Raji (cell line): ENCODE results near the gene NHLH1.

Source experiments
- POLR2A ChIP-seq: IDR thresholded peaks from 2 replicates; pipeline ENCODE4 v1.6.1; 2011; ENCODE audit warnings: low read depth, low read length, control low read depth; ENCODE audit not compliant: insufficient read depth

NHLH1 gene

DNA sequence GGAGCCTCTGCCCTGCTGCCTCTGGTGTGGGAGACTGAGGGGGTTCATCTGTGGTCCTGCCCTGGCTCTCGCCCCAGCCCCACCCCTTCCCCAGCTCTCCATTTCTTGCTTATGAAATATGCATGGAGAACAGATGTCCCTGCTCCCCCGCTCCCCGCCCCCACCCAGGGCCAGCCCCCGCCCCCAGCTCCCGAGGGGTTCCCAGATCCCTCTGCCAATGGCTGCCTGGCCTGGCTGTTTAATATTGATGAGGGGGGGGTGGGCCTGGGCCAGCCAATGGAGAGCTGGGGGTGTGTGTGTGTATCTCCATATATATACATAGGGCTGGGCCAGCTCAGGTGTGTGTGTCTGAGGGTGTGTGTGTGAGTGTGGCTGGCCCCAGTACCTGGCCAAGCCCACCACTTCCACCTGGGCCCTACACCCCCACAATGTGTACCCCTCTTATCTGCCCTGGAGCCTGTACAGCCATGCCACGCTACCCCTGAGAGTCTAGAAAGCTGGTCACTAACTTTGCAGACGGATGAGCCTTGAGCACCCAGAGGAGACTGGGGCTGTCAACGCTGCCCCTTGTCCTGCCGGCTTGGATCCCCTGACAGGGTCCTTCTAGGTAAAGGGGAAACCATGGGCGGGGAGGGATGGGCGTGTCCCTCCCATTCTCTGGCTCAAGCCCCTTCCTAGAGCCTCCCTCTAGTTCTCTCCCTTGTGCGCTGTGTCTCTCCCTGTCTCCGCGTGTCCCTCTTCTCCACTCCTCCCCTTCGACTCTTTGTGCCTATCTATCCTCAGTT is at the start of gene NHLH1:
Gene NHLH1 (plus strand): TSS at position 341 of the 785 bp plus-strand sequence. CDS start 3,661 bp downstream, outside the sequence.
- no peak for TF ChIP-seq POLR2A

DNA sequence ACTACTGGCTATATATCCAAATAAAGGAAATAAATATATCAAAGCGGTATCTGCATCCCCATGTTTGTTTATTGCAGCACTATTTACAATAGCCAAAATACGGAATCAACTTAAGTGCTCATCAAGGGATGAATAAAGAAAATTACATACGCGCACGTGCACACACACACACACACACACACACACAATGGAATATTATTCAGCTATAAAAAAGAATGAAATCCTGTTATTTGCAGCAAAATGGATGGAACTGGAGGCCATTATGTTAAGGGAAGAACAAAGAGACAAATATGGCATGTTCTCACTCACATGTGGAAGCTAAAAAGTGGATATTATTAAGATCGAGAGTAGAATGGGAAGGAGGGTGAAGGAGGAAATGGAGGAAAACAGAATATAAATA is 44.0 kb upstream of the NHLH1 start:
- no peak for TF ChIP-seq POLR2A

DNA sequence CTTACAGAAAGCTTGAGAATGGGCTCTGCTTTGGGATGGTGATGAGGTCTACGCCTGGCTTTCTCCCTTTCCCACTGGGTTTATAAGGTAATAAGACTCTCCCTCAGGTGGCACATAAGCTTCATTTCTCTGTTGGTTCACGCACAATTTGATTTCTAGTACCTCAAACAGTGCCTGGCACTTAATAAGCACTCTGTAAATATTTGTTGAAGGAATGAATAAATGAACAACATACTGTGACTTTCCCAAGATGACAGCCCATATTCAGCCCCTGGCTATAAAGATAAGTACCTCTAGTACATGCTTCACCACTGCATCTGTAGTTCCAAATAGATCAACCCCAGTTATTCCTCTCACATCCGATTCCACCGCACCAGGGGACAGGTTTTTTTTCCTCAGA is 41.6 kb upstream of the NHLH1 start:
- TF ChIP-seq POLR2A, result no peak

DNA sequence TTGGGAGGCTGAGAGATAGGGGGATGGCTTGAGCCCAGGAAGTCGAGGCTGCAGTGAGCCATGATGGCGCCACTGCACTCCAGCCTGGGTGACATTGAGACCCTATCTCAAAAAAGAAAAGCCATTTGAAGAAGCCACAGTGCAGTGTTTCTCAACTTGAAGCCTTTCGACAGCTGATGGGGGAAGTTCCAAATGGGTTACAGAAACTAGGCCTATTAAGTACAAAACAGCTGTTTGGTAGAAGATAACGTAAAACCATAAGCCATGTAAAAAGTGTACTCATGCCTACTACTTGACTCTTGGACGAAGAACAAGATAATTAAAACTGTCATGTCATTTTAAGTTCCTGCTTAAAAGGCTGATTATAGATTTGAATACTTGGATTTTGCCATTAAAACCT is 40.5 kb upstream of the NHLH1 start:
- no peak for TF ChIP-seq POLR2A

DNA sequence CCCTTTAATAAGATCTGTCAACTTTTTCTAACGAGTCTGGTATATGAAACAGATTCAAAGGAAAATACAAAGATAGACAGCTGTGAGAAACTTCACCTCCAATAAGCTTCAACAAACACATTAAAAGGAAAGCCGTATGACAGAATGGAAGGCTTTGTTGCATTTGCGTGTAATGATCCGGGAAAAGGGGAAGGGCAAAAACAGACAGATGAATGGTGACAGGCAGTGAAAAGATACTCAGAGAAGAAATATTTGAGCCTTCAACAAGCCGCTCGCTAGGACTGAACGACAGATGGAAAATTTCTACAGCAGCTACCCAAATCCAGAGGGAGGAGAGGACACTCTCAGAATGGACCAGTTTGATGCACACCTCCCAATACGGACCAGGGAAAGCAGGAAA is 38.7 kb upstream of the NHLH1 start:
- TF ChIP-seq POLR2A, result no peak

DNA sequence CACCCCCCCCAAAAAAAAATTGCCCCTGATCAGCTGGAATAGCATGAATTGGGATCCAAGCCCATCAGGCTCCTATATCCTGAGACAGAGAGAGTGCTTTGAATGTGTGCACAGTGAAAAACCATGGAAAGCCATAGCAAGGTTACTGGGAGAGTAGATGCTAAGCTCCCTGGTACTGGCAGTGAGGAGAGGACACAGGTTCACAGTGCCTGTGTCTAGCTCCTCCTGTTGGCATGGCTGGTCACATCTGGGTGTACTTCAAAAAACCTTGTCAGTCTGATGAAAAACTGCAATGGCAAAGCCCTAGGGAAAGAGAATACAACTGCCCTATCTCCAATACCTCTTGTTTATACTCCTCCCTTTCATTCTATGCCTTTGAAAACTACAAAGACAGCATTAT is 36.8 kb upstream of the NHLH1 start:
- TF ChIP-seq POLR2A, result no peak

DNA sequence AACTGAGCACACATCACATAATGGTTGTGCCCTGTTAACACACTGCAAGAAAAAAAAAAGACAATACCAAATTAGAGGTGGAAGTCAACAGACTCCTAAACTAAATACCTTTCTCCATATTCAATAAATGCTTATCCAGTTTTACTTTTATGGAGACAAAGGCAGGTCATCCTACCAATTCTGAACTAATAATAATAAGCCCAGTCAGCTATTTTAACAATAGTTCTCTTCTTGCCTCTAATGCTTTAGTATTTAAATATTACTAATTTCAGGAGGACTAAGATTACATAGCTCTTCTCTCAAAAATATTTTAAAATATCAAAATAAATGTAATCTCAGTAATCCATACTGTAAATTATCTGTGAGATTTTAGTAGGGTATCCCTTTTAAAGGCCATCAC is 34.4 kb upstream of the NHLH1 start:
- no peak for TF ChIP-seq POLR2A

DNA sequence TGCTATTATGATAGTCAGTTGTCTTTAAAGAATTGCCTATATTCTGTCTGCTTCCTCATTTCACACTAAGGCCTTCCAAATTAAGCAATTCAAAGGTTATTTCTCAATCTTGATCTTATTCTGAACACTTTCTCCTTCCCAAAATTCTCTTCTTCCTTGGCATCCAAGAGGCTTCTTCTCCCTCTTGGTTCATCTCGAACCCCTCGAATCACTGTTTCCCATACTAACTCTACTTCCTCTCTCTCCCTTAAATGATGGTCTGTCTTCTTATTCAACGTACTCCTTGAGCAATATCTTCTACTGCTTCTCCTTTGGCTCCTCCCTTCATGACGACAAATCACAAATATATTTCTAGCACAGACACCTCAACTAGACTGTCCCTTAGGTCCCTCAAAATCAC is 28.3 kb upstream of the NHLH1 start:
- TF ChIP-seq POLR2A, result no peak

DNA sequence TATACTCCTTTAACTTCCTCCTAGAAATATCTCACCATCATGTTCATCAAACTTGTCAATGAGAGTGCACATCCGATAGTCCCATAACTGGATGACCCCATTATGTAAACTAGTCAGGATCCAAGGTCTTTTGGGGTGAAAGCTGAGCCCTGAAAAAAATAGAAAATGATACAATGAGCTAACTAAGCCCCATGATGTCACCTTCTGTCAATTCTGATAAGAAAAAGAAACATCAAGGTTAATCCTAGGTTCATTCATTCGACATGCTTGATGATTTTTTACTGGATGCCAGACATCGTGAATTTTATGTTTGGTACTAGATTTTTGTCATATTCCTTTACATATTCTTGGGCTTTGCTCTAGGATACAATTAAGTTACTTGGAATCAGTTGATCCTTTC is 26.7 kb upstream of the NHLH1 start:
- no peak for TF ChIP-seq POLR2A

DNA sequence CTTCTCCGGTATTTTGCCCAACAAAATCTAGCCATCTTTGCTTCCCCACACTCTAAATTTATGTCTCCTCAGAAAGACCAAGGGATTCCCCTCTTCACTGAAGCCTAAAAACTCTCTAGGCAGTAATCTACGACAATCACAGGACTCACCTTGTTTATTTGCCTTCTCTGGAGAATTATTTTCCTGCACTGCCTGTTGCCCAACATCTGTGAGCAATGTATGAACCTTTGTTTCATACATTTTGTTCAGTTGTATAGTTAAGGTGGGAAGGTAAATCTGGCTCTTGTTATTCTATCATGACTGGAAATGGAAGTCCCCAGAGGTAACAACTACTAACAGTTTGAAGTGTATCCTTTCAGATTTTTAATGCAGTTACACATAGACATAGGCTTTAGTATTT is 26.0 kb upstream of the NHLH1 start:
- TF ChIP-seq POLR2A, result no peak

DNA sequence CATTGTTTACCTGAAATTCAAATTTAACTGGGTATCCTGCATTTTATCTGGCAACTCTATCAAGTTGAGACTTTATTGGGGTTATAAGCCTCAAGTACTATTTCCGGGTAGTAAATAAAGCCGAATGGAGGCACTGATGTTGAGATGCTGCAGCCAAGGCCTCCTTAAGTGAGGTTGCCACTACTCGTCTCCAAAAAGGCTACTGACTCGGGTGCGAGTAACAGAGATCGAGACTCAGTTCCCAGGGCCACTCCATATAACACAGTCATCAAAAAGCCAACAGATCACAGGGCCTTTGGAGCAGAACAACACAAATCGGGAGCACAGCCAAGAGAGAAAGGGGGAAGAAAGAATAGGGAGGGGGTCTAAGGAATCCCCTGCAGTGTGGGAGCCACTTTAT is 24.3 kb upstream of the NHLH1 start:
- TF ChIP-seq POLR2A, result no peak

DNA sequence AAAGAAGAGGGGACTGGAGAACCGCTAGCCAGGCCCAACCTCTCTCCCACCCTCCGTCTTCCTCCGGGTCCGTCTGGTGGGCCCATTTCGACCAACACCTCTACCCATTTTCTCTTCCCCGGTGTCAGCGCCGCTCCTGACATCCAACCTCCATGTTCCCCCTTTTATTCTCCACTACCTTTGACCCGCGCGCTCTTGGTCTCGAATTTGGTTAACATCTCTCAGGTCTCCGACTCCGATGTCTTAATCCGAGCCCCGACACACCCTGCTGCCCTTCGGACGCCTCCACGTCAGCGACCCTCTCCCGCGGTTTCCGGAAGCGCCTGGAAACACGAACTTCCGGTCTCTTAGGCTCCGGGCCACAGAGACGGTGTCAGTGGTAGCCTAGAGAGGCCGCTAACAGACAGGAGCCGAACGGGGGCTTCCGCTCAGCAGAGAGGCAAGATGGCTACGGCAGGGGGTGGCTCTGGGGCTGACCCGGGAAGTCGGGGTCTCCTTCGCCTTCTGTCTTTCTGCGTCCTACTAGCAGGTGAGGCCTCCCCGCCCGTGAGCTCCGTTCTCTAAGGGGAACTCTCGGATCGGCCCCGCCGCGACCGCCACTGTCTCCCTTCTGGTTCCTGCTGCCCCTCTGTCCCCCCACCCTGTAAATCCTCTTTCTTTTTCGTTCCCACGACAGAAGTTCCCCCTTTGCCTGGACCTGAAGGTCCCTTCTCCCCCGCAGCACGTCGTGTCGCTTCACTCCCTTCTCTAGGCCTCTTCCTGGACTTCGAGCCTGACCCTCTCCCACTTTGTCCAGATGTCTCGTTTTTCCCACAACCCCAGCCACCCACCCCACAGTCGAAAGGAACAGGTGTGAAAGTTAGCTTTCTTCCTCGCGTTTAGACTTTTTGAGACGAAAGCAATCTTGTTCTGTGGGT is 23.7 kb upstream of the NHLH1 start, which contains the start of the genes COPA and NCSTN:
Gene COPA (minus strand): TSS at position 298 of the 917 bp plus-strand sequence. CDS start 80 bp downstream, at position 218.
Gene NCSTN (plus strand): TSS at position 431 of the 917 bp plus-strand sequence. CDS start 14 bp downstream, at position 445.
- peak; percentile 87 for TF ChIP-seq POLR2A

DNA sequence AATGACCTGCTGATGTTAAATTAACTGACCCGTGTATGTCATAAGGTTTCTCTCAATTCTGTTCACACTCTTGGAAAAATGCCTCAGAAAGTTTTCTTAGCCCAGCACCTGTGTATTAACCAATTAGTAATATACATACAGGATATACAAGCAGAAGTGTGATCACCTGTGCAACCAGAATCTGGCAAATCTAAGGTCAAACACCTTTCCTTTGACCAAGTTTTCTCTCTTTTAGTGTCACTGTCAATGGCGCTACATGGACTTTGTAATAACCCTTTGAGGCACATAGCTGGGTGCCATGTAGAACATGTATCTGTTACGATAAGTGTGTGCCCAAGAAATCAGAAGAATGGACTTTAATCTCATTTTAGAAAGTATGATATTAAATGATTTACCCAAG is 22.6 kb upstream of the NHLH1 start:
- no peak for TF ChIP-seq POLR2A

DNA sequence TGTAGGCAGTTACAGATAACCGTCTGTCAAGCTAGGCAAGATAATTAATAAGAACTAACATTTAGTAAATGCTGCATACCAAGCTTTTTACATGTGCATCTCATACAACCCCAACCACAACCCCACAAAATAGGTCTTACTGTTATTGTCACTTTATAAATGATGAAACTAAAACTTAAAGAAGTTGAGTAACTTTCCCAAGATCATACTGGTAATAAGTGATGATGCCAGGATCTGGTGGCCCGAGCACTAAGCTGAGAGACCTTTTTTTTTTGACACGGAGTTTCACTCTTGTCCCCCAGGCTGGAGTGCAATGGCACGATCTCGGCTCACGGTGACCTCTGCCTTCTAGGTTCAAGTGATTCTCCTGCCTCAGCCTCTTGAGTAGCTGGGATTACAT is 21.9 kb upstream of the NHLH1 start:
- no peak for TF ChIP-seq POLR2A

DNA sequence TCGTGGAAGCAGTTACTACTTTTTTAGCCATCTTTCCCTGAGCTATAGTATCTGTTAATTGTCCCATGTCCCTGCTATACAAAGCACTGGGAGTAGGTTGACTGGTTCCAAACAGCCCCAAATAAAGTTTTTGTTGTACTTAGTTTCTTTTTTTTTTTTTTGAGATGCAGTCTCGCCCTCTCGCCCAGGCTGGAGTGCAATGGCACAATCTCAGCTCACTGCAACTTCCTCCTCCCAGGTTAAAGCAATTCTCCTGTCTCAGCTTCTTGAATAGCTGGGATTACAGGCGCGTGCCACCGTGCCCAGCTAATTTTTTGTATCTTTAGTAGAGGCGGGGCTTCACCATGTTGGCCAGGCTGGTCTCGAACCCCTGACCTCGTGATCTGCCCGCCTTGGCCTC is 20.4 kb upstream of the NHLH1 start:
- no peak for TF ChIP-seq POLR2A

DNA sequence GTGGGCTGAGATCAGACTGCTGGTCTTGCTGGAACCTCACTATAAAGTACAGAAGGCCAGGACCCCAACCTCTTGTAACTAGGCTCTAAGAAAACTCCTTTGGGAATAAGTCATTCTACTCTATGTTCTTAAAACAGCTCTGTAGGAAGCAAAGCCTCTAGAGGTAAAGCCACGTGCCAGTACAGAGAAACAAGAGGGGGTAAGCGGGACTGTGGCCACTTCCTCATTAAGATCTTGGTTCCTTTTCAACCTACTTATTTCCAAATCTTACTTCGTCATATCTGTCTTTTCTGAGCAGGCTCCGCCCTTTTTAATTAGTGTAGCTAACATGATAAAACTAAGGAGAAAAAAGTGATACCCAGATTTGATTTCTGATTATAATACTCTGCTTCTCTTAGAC is 19.9 kb upstream of the NHLH1 start:
- no peak for TF ChIP-seq POLR2A
